ENCODE measurements around the gene C1orf210. TPM values are rescaled to one million over a fixed set of nuclear protein-coding genes. Genes with fewer than 3 reads are reported as not detected.

C1orf210 gene
- total and polyA plus RNA-seq, 2 donors (not counting 1 experiment from before 2014, with no cell fraction given), result not detected

DNA sequence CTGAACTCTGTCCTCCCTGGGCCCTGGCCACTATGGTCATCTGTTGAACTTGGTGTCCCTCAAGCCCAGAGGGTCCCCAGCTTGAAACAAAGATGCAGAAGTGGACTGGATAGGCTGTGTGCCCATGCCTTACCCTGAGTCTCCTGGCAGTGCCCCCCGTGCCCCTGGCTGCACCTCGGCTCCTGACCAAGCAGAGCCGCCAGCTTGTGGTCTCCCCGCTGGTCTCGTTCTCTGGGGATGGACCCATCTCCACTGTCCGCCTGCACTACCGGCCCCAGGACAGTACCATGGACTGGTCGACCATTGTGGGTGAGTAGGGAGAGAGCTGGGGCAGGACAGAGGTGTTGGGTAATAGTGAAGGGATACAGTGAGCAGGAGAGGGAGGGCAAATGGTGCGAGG lies 26.1 kb upstream of the C1orf210 start:
- Histone ChIP-seq H3K27ac (ENCODE audit: low read length in 2 of 2) (no peak overlapping the region), H3K4me1 (ENCODE audit: control insufficient read depth in 2 of 2, insufficient read depth in 2 of 2, low read length in 2 of 2) (no peaks in the 10 kb centered on the region), H4K20me1 (ENCODE audit: control insufficient read depth, insufficient read depth, low read length, poor library complexity, severe bottlenecking) (no peaks in the 10 kb centered on the region), H3K27me3 (replicated peaks in 1 of 4; ENCODE audit: control extremely low read depth in 1 of 4, control insufficient read depth in 3 of 4, insufficient read depth in 4 of 4, low read length in 3 of 4) (no peaks in the 10 kb centered on the region), H3K9me3 (ENCODE audit: control extremely low read depth in 1 of 3, control insufficient read depth in 2 of 3, insufficient read depth in 1 of 3, low read length in 2 of 3) (no peaks in the 10 kb centered on the region), H3K79me2 (ENCODE audit: control insufficient read depth, insufficient read depth, low read length) (no peaks in the 10 kb centered on the region), H3K4me2 (replicated peaks; ENCODE audit: low read depth, low read length, poor library complexity, severe bottlenecking) (no peak overlapping the region), H3K9ac (ENCODE audit: low read length) (no peak overlapping the region), H3K36me3 (replicated peaks in 1 of 2; ENCODE audit: control extremely low read depth in 1 of 2, control insufficient read depth in 1 of 2, extremely low read depth in 1 of 2, insufficient read depth in 2 of 2, low read length in 1 of 2) (no peaks in the 10 kb centered on the region), H3K4me3 (ENCODE audit: control extremely low read depth in 1 of 5, extremely low read depth in 1 of 5, insufficient read depth in 1 of 5, low read depth in 2 of 5, low read length in 4 of 5) (no peak overlapping the region), H2AFZ (ENCODE audit: insufficient read depth, low read depth, low read length, poor library complexity, severe bottlenecking) (no peak overlapping the region)
- Mint-ChIP-seq H3K4me3 (no peak overlapping the region), H3K27me3 (peaks cover 2% of the 10 kb centered on the region), H3K9me3 (ENCODE audit: insufficient read depth) (no peaks in the 10 kb centered on the region), H3K27ac (no peak overlapping the region), H3K4me1 (no peaks in the 10 kb centered on the region)
- TF ChIP-seq EZH2 (IDR thresholded peaks at IDR 0.05; ENCODE audit: borderline replicate concordance, insufficient read depth, low read depth, low read length, poor library complexity, severe bottlenecking), result no peak
- no peak for TF ChIP-seq CTCF (IDR thresholded peaks at IDR 0.05)
- intact Hi-C loops (cut with micrococcal nuclease), result no loop called here
- WGBS (ENCODE audit: insufficient coverage), result 94% methylated on average over 9 of the region's 9 CpGs
- CTCF ChIA-PET, result no interaction called here
- no peak for ATAC-seq (ENCODE audit: low read depth)
- no peak for DNase-seq
- POLR2A ChIA-PET, result no interaction called here

DNA sequence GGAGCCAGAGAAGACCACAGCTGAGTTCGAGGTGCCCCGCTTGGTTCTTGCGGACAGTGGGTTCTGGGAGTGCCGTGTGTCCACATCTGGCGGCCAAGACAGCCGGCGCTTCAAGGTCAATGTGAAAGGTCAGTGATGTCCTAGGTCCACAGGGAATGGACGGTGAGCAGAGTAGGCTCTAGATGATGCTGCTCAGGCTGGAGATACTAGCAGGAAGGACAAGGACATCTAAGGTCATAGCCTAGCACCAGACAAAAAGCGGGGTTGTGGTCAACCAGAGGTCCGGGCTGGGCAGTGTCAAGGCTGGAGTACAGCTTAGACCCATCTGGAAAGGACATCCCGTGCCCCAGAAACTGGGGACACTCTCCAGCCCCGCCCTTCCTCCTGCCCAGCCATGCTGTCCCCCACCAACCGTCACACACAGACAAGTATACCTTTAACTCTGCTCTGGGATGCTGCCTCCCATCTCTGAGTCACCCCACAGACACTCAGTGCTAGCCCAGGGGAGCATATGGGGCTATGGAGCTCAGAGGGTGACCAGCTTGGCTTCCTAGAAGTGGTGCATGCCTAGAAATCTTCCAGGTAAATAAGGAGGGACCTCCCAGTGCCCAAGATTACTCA lies 24.1 kb upstream of the C1orf210 start:
- intact Hi-C loops (cut with micrococcal nuclease), result no loop called here

More for the DNA sequence above, 24.1 kb upstream of the C1orf210 start:
- ChIA-PET POLR2A (no interaction called here), CTCF (no interaction called here)
- Histone ChIP-seq H3K36me3 (replicated peaks in 1 of 2; ENCODE audit: control extremely low read depth in 1 of 2, control insufficient read depth in 1 of 2, extremely low read depth in 1 of 2, insufficient read depth in 2 of 2, low read length in 1 of 2) (no peaks in the 10 kb centered on the region), H3K27me3 (replicated peaks in 1 of 4; ENCODE audit: control extremely low read depth in 1 of 4, control insufficient read depth in 3 of 4, insufficient read depth in 4 of 4, low read length in 3 of 4) (peaks cover 0 to 3% (median 0%) of the 10 kb centered on the region in 4 experiments), H3K79me2 (ENCODE audit: control insufficient read depth, insufficient read depth, low read length) (no peaks in the 10 kb centered on the region), H3K4me2 (replicated peaks; ENCODE audit: low read depth, low read length, poor library complexity, severe bottlenecking) (no peak overlapping the region), H3K9me3 (ENCODE audit: control extremely low read depth in 1 of 3, control insufficient read depth in 2 of 3, insufficient read depth in 1 of 3, low read length in 2 of 3) (no peaks in the 10 kb centered on the region), H3K4me3 (ENCODE audit: control extremely low read depth in 1 of 5, extremely low read depth in 1 of 5, insufficient read depth in 1 of 5, low read depth in 2 of 5, low read length in 4 of 5) (no peak overlapping the region), H3K27ac (ENCODE audit: low read length in 2 of 2) (no peak overlapping the region), H4K20me1 (ENCODE audit: control insufficient read depth, insufficient read depth, low read length, poor library complexity, severe bottlenecking) (no peaks in the 10 kb centered on the region), H2AFZ (ENCODE audit: insufficient read depth, low read depth, low read length, poor library complexity, severe bottlenecking) (no peak overlapping the region), H3K4me1 (ENCODE audit: control insufficient read depth in 2 of 2, insufficient read depth in 2 of 2, low read length in 2 of 2) (no peaks in the 10 kb centered on the region), H3K9ac (ENCODE audit: low read length) (no peak overlapping the region)
- peaks cover 7% of the 10 kb centered on the region for H3K27me3 Mint-ChIP-seq
- no peaks in the 10 kb centered on the region for H3K4me1 Mint-ChIP-seq
- no peak overlapping the region for H3K4me3 Mint-ChIP-seq
- no peak for ATAC-seq (ENCODE audit: low read depth)
- no peak for DNase-seq
- TF ChIP-seq CTCF (IDR thresholded peaks at IDR 0.05) (no peak), EZH2 (IDR thresholded peaks at IDR 0.05; ENCODE audit: borderline replicate concordance, insufficient read depth, low read depth, low read length, poor library complexity, severe bottlenecking) (no peak)
- no peaks in the 10 kb centered on the region for H3K9me3 Mint-ChIP-seq (ENCODE audit: insufficient read depth)
- H3K27ac Mint-ChIP-seq, result no peak overlapping the region
- 95% methylated on average over 13 of the region's 13 CpGs for WGBS (ENCODE audit: insufficient coverage)
